Ascending aorta (tissue), 2 donors: ENCODE measurements around the gene C5orf15. TPM values are rescaled to one million over a fixed set of nuclear protein-coding genes. Genes with fewer than 3 reads are reported as not detected.

Experiments used
- DNase-seq, 2 donors: peaks; one replicate each; pipeline ENCODE4 v3.0.0-alpha.2; 2019; ENCODE audit warnings: low spot score in 2 of 2
- H3K27ac ChIP-seq, 2 donors: fragments of 200-600 bp; sonication (generic); one replicate each; pipeline ENCODE4 v1.5.1; 2016 to 2017; ENCODE audit warnings: mild to moderate bottlenecking in 1 of 2
- H3K27me3 ChIP-seq: fragments of 200-600 bp; sonication (generic); one replicate; pipeline ENCODE4 v1.5.1; 2017
- H3K36me3 ChIP-seq, 2 donors: fragments of 200-600 bp; sonication (generic); one replicate each; pipeline ENCODE4 v1.5.1; 2016
- H3K4me1 ChIP-seq, 2 donors: fragments of 200-600 bp; sonication (generic); one replicate each; pipeline ENCODE4 v1.5.1; 2016 to 2017; ENCODE audit warnings: mild to moderate bottlenecking in 1 of 2
- H3K4me3 ChIP-seq, 2 donors: fragments of 200-600 bp; sonication (generic); one replicate each; pipeline ENCODE4 v1.5.1; 2016 to 2017; ENCODE audit warnings: mild to moderate bottlenecking in 1 of 2
- H3K9me3 ChIP-seq, 2 donors: fragments of 200-600 bp; sonication (generic); one replicate each; pipeline ENCODE4 v1.5.1; 2016
- intact Hi-C: fragments of 100-400 bp; cut with DNase I; formaldehyde crosslinking; loops from one replicate; pipeline ENCODE4 v1.15.1; 2023
- total RNA-seq: library from RNA; depleted of rRNA; stranded (reverse); fragments of >200 nt; gene quantifications from one replicate; pipeline ENCODE4 v1.1.0, GENCODE V29; 2016
- TF ChIP-seq, protein P1 (sequence below), 3 experiments: fragments of 200-600 bp in 2 of 3; fragments of 450-650 bp in 1 of 3; sonication (generic) in 2 of 3; IDR thresholded peaks; one replicate each; pipeline ENCODE4 v1.5.1; 2016 to 2019; ENCODE audit warnings: antibody characterized with exemption in 3 of 3, mild to moderate bottlenecking in 1 of 3, moderate library complexity in 1 of 3

C5orf15 gene
- total RNA-seq, 1 donor from 2014 or later = 177 TPM

DNA sequence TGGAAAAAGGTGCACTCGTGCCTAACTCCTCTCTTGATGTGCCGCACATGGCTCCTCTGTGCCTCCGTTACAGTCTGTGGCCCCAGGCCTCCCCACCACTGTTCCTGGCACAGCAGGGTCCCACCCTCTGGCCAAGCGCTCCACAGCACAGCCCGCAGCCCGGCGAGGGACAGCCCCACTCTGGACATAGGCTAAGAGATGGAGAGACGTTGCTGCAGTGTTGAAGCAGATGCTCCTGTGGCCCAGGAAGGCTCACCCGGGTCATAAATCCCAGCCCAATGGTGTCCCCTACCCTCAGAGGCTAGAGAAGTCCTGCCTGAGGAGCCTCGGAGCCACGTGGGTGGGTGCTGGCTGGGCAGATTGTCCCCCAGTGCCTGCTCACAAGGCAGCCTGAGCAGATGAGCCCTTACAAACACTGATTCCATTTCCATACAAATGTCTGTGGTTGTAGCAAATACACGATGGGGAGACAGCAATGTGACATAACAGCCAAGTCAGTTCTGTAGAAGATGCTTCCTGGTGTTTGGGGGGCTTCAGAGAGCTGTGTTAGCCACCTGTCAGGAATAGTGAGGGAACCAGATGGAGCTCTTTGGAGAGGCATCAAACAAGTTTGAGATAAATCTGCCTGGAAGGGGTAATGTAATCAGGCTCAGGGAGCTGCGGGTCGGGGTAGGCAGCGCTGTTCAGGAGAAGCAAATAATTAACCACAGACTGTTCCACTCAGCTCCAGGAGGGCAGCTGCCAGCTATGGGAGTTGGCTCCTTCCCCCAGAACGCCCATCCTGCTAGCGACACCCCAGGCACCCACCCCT lies 41.7 kb downstream of the C5orf15 start:
- H3K27me3 ChIP-seq = no peaks in the 10 kb centered on the region
- peak overlapping the region in 1 of 2 donors; percentile 9 for H3K27ac ChIP-seq
- no peaks in the 10 kb centered on the region for H3K9me3 ChIP-seq
- TF ChIP-seq, protein P1, sequence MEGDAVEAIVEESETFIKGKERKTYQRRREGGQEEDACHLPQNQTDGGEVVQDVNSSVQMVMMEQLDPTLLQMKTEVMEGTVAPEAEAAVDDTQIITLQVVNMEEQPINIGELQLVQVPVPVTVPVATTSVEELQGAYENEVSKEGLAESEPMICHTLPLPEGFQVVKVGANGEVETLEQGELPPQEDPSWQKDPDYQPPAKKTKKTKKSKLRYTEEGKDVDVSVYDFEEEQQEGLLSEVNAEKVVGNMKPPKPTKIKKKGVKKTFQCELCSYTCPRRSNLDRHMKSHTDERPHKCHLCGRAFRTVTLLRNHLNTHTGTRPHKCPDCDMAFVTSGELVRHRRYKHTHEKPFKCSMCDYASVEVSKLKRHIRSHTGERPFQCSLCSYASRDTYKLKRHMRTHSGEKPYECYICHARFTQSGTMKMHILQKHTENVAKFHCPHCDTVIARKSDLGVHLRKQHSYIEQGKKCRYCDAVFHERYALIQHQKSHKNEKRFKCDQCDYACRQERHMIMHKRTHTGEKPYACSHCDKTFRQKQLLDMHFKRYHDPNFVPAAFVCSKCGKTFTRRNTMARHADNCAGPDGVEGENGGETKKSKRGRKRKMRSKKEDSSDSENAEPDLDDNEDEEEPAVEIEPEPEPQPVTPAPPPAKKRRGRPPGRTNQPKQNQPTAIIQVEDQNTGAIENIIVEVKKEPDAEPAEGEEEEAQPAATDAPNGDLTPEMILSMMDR (IDR thresholded peaks at IDR 0.05) = no peak
- H3K4me1 ChIP-seq = peaks cover 4 to 19% of the 10 kb centered on the region in 2 donors
- H3K4me3 ChIP-seq = no peak overlapping the region
- intact Hi-C loops = no loop called here
- no peak for DNase-seq
- H3K36me3 ChIP-seq = no peaks in the 10 kb centered on the region

DNA sequence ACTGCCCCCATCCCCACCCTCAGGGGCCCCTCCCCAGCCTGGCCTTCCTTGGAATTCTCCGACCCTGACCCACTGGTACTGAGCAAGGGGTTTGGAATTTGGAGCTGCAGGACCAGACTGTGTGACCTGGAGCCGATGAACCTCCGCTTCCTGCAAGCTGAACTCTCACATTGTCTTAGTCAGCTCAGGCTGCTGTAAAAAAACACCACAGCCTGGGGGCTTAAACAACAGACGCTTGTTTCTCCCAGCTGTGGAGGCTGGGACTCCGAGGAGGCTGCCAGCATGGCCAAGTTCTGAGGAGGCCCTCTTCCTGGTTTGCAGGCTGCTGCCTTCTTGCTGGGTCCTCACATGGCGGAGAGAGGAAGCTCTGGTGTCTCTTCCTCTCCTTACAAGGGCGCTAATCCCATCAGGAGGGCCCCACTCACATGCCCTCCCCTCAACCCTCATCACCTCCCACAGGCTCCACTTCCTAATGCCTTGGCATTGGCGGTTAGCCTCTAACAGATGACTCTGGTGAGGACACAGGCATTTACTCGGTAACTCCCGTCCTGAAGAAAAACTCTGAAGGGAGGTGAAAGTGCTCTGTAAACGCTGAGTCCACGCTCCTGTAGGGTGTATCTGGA lies 42.4 kb downstream of the C5orf15 start:
- no peak for DNase-seq
- no peaks in the 10 kb centered on the region for H3K9me3 ChIP-seq
- intact Hi-C loops = no loop called here
- H3K4me1 ChIP-seq = peaks cover 4 to 19% of the 10 kb centered on the region in 2 donors
- no peak overlapping the region for H3K4me3 ChIP-seq
- H3K27ac ChIP-seq = no peak overlapping the region
- H3K36me3 ChIP-seq = no peaks in the 10 kb centered on the region
- no peaks in the 10 kb centered on the region for H3K27me3 ChIP-seq
- TF ChIP-seq, protein P1 (IDR thresholded peaks at IDR 0.05) = no peak

DNA sequence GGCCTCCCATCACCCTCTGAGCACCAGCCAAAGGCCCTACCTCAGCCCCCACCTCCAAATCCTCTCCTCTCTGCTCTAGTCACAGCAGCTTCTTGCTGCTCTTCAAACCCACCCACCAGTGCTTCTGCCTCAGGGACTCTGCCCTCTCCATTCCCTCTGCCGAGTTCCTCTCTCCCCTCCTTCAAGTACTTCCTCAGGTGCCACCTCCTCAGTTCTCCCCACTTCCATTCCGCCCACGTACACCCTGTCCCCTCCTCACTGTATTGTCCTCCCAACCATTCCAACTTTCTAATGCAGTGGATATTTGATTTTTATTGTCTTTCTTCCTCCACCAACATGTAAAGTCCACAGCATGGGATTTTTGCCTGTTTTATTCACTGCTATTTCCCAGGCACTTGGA lies 43.2 kb downstream of the C5orf15 start:
- DNase-seq = no peak
- H3K27ac ChIP-seq = no peak overlapping the region
- TF ChIP-seq, protein P1 (IDR thresholded peaks at IDR 0.05) = no peak
- peaks cover under 1 to 15% of the 10 kb centered on the region in 2 donors for H3K4me1 ChIP-seq
- no peaks in the 10 kb centered on the region for H3K9me3 ChIP-seq
- H3K4me3 ChIP-seq = no peak overlapping the region
- intact Hi-C loops = no loop called here
- H3K27me3 ChIP-seq = no peaks in the 10 kb centered on the region
- no peaks in the 10 kb centered on the region for H3K36me3 ChIP-seq

DNA sequence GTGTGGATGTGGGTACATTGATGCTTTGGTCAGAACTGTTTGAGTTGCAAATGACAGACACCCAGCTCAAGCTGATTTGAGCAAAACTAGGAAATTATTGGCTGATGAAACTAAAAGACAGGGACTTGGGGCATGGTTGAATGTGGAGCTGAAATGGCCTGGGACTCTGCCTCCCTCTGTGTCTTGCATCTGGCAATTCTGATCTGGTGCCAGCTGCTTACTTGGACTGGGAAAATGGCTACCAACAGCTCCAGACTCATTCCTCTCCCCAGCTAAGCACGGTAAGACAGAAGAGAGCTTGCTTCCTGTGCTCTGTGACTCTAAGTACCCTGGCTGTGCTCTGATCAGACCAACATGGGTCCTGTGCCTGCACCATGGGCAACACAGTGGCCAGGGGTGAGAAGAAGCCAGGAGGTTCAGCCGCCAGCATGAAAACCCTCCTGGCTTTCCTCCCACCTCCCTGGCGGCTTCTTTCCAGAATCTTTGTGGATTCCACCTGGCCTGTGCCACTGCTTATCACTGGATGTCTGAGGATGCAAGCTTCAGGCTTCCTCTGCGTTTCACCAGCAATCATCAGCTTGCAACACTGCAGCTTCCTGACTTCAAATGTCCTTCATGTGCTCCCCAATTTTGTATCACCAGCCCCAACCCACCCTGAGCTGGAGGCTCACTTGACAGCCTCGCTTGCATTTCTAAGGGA lies 44.1 kb downstream of the C5orf15 start:
- Histone ChIP-seq H3K36me3 (no peaks in the 10 kb centered on the region), H3K4me3 (no peak overlapping the region), H3K27me3 (no peaks in the 10 kb centered on the region), H3K4me1 (peaks cover 0 to 8% of the 10 kb centered on the region in 2 donors), H3K27ac (no peak overlapping the region), H3K9me3 (no peaks in the 10 kb centered on the region)
- intact Hi-C loops = no loop called here
- no peak for DNase-seq
- TF ChIP-seq, protein P1 (IDR thresholded peaks at IDR 0.05) = no peak

DNA sequence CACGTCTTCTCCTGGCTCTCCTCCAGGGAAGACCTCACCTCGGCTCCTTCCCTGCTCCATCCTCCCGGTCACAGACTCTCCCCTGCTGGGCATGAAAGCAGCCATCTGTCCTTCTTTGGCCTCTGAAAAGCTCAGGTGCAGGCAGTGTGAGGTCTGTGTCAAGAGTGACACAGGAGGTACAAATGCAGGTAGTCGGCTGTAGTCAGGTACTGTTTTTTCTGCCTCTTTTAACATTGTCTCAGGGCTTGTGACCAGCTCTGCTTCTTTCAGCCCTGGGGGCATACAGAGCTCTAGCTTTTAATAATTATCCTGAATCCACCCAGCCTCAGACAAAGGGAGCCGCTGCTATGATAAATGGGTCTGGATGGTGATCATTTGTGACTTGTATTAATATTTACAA lies 46.4 kb downstream of the C5orf15 start:
- TF ChIP-seq, protein P1 (IDR thresholded peaks at IDR 0.05) = no peak
- Histone ChIP-seq H3K27ac (no peak overlapping the region), H3K27me3 (no peaks in the 10 kb centered on the region), H3K36me3 (no peaks in the 10 kb centered on the region), H3K4me1 (no peaks in the 10 kb centered on the region), H3K9me3 (no peaks in the 10 kb centered on the region), H3K4me3 (no peak overlapping the region)
- intact Hi-C loops = no loop called here
- DNase-seq = no peak
